GM10266 (cell line): ENCODE data around the gene FBXO15.

ENCODE experiments used
- DNase-seq: peaks from one replicate; pipeline ENCODE4 v3.0.0; 2012; ENCODE audit errors: extremely low spot score
- CTCF ChIP-seq: IDR thresholded peaks from 2 replicates; pipeline ENCODE4 v1.5.1; 2012; ENCODE audit warnings: mild to moderate bottlenecking, low read depth; ENCODE audit not compliant: control insufficient read depth, insufficient read depth; ENCODE audit errors: missing control alignments

Gene FBXO15

GRCh38 chr18:74153793-74154192 lies 6.2 kb upstream of the FBXO15 start:
- DNase-seq, result no peak
- no peak for TF ChIP-seq CTCF

GRCh38 chr18:74153377-74153776 lies 5.7 kb upstream of the FBXO15 start:
- no peak for DNase-seq

GRCh38 chr18:74152857-74153256 lies 5.2 kb upstream of the FBXO15 start:
- DNase-seq, result no peak
- TF ChIP-seq CTCF, result no peak

More at GRCh38 chr18:74153377-74153776, 5.7 kb upstream of the FBXO15 start:
- TF ChIP-seq CTCF, result no peak

- DNase-seq, result no peak
- TF ChIP-seq CTCF, result no peak
Measured at GRCh38 chr18:74152270-74152669, 4.6 kb upstream of the FBXO15 start.

- TF ChIP-seq CTCF, result no peak
Measured at GRCh38 chr18:74149878-74150277, 2.2 kb upstream of the FBXO15 start.

GRCh38 chr18:74148543-74149070 lies 973 bp upstream of the FBXO15 start:
- no peak for TF ChIP-seq CTCF

More at GRCh38 chr18:74149878-74150277, 2.2 kb upstream of the FBXO15 start:
- no peak for DNase-seq

GRCh38 chr18:74147491-74147778 lies 199 bp downstream of the FBXO15 start:
- DNase-seq, result no peak
- no peak for TF ChIP-seq CTCF

More at GRCh38 chr18:74148543-74149070, 973 bp upstream of the FBXO15 start:
- DNase-seq, result no peak
